GM12878 (cell line): ENCODE results near the gene PCBP1.

ENCODE experiments used
- CEBPB ChIP-seq, 2 experiments: fragments of 150-350 bp in 1 of 2; IDR thresholded peaks; 2 replicates each; pipeline ENCODE4 v1.6.1; 2012 to 2014; ENCODE audit warnings: low read depth in 2 of 2, low read length in 2 of 2, borderline replicate concordance in 1 of 2, inconsistent platforms in 1 of 2
- CREM ChIP-seq: IDR thresholded peaks from 2 replicates; pipeline ENCODE4 v1.6.1; 2014; ENCODE audit warnings: antibody characterized with exemption, low read depth
- EP300 ChIP-seq, 2 experiments: fragments of 150-350 bp in 1 of 2; IDR thresholded peaks; 2 replicates each; pipeline ENCODE4 v1.6.1; 2011 to 2012; ENCODE audit warnings: low read depth in 2 of 2, low read length in 2 of 2, borderline replicate concordance in 1 of 2, improper control_type of control experiment in 1 of 2, inconsistent platforms in 1 of 2; ENCODE audit not compliant: control insufficient read depth in 1 of 2
- EZH2 ChIP-seq: IDR thresholded peaks from 2 replicates; pipeline ENCODE4 v1.6.1; 2012; ENCODE audit warnings: low read depth, mild to moderate bottlenecking, control low read depth, inconsistent platforms, low read length, borderline replicate concordance; ENCODE audit not compliant: control insufficient read depth
- POLR2AphosphoS2 ChIP-seq: IDR thresholded peaks from 2 replicates; pipeline ENCODE4 v1.6.1; 2011; ENCODE audit warnings: low read depth, mild to moderate bottlenecking, low read length, improper control_type of control experiment, moderate library complexity
- TF ChIP-seq, protein P1 (sequence below): IDR thresholded peaks from 2 replicates; pipeline ENCODE4 v1.6.1; 2011; ENCODE audit warnings: borderline replicate concordance, low read depth, mild to moderate bottlenecking, moderate library complexity, mixed read lengths, low read length; ENCODE audit not compliant: insufficient read depth; ENCODE audit errors: extremely low read length
- TF ChIP-seq, protein P2 (sequence below): fragments of 150-350 bp; IDR thresholded peaks from 2 replicates; pipeline ENCODE4 v1.6.1; 2016; ENCODE audit warnings: low read depth, low read length

DNA sequence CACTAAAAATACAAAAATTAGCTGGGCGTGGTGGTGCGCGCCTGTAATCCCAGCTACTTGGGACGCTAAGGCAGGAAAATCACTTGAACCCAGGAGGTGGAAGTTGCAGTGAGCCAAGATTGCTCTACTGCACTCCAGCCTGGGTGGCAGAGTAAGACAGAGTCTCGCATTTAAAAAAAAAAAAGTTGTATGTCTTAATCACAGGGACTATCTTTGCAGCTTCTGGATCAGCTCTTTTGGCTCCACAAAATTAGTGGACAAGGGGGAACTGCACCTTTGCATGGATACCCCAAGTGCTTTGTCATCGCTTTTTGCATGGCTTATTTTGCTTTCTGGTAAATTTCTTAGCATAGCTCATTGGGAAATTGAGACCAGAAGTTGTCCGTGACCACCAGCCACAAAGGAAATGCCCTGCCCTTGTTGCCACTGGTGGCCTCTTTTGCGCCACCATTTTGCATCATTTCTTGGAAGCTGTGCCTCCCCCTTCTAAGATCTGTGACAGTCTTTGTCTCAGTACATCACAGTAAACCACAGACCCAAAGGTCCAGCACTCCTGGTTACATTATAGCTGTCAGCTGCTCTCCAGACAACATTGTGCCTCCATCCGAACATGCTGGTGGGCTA lies 43.9 kb upstream of the PCBP1 start:
- TF ChIP-seq CEBPB (IDR thresholded peaks at IDR 0.05; ENCODE audit: borderline replicate concordance in 1 of 2, low read depth in 2 of 2, low read length in 2 of 2), result no peak
- no peak for TF ChIP-seq EZH2
- TF ChIP-seq EP300 (IDR thresholded peaks at IDR 0.05; ENCODE audit: borderline replicate concordance in 1 of 2, control insufficient read depth in 1 of 2, low read depth in 2 of 2, low read length in 2 of 2), result no peak
- TF ChIP-seq, protein P1, sequence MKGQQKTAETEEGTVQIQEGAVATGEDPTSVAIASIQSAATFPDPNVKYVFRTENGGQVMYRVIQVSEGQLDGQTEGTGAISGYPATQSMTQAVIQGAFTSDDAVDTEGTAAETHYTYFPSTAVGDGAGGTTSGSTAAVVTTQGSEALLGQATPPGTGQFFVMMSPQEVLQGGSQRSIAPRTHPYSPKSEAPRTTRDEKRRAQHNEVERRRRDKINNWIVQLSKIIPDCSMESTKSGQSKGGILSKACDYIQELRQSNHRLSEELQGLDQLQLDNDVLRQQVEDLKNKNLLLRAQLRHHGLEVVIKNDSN, result no peak
- no peak for TF ChIP-seq CREM
- TF ChIP-seq, protein P2, sequence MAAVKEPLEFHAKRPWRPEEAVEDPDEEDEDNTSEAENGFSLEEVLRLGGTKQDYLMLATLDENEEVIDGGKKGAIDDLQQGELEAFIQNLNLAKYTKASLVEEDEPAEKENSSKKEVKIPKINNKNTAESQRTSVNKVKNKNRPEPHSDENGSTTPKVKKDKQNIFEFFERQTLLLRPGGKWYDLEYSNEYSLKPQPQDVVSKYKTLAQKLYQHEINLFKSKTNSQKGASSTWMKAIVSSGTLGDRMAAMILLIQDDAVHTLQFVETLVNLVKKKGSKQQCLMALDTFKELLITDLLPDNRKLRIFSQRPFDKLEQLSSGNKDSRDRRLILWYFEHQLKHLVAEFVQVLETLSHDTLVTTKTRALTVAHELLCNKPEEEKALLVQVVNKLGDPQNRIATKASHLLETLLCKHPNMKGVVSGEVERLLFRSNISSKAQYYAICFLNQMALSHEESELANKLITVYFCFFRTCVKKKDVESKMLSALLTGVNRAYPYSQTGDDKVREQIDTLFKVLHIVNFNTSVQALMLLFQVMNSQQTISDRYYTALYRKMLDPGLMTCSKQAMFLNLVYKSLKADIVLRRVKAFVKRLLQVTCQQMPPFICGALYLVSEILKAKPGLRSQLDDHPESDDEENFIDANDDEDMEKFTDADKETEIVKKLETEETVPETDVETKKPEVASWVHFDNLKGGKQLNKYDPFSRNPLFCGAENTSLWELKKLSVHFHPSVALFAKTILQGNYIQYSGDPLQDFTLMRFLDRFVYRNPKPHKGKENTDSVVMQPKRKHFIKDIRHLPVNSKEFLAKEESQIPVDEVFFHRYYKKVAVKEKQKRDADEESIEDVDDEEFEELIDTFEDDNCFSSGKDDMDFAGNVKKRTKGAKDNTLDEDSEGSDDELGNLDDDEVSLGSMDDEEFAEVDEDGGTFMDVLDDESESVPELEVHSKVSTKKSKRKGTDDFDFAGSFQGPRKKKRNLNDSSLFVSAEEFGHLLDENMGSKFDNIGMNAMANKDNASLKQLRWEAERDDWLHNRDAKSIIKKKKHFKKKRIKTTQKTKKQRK, result no peak
- TF ChIP-seq POLR2AphosphoS2, result no peak
